Hematopoietic multipotent progenitor cell treated with erythropoietin and hydrocortisone succinate and interleukin-3 and kit ligand, for 15 days (in vitro differentiated cells): ENCODE data around the gene MRPS24.

Source experiments
- DNase-seq: peaks from one replicate; pipeline ENCODE4 v3.0.0-alpha.2; 2015; ENCODE audit warnings: low spot score

Gene MRPS24

DNA sequence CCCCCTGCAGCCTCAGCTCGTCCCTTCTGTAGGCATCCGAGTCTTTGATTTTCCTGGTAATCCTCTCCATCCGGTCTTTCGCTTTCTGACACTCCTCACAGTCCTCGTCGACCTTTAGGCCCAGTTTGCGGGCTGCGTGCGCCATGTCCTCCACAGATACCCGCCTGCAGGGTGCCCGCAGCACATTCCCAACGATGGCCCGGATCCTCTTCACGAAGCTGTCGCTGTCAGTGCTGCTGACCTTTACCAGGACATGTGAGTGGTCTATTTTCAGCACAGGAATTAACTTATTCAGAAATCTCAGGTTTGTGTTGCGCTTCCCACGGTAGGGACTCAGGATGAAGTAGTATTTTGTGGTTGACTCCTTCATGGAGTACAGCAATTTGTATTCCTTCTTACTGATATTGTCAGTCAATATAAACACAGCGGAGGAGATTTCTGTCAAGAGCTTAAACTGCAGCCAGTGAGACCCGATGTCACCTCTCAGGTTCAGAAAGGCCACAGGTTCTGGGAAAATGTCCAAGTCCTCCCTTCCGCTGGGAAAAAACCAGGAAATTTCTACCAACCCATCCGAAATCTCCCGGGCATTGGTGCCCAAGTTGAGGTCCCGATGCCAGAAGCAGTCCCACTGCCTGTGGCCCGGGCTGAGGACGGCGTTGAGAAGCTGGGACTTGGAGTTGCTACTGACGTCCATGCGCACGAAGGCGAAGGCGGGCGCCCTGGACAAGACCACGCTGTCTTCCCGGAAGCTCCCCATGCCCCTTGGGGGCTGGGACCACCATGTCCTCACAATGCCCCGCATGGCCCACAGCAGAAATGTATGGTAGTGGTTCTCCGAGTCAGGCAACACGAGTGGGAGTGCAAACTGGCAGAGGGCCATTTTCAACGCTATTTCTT lies 8.9 kb upstream of the MRPS24 start:
- DNase-seq, result no peak

DNA sequence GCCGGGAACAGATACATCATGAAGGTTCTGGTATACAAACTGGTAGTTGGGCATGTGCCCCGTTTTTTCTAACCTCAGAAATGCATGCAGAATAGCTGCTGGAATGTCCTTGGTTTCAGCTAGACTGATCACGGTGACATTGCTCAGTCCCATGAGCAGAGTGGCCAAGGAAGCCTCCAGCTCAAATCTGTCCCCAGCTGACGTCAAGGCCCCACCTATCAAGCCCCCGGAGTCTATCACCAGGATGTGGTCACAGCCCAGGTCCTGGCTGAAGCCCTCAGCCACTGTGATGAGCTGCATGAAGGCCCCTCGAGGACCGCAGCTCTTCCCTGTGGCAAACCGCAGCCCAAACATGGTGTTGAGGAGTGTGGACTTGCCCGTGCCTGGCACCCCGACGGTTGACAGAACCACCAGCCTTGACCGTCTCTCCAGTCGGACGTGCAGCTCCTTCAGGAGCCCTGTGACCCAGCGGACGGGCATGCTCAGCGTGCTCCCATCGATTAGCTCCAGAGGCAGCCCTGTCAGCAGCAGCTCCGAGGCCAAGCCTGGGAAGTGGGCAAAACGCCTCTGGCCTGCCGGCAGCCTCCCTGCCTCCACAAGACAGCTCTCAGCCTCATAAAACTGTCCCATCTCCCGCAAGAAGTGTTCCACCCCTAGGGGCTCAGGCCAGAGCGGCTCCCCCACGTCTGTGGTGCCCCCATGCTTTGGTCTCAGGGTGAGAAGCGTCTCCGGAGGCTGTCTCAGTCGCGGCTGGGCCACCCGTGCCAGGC lies 7.8 kb upstream of the MRPS24 start:
- DNase-seq, result no peak

DNA sequence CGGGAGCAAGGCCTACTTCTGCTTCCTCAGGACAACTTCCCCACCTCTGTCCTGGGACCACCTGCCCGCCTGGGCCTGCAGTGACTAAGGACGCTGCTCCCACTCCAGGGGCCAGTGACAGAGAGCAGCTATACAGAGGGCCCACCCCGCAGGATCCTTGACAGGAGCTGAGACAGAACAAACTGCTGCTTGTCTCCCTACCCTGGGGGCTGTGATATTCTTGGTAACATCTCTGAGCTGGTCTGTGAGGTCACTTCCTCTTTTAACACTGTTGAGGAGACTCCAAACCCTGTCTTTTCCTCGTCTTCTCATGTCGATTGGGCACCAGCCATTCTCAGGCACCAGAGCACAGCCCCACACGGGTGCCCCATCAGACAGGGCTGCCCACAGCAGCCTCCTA lies 6.9 kb upstream of the MRPS24 start:
- DNase-seq, result no peak

DNA sequence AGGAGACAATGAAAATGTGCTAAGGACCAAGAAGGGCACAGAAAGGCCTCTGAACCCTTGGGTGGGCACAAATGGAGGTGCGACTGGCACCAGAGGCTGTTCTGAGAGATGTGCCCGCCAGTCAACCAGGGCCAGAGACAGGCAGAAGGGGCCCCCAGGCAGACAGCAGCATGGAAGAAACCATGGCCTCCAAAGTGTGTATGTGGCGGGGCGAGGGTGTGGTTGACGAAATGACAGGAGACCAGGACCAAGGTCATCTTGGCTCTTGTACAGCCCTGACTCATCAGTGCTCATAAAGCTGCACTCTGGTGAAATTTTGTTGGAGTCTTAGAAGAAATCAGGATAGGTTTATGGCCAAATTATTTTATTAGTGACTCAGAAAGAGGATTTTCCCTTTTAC lies 4.0 kb upstream of the MRPS24 start:
- no peak for DNase-seq

DNA sequence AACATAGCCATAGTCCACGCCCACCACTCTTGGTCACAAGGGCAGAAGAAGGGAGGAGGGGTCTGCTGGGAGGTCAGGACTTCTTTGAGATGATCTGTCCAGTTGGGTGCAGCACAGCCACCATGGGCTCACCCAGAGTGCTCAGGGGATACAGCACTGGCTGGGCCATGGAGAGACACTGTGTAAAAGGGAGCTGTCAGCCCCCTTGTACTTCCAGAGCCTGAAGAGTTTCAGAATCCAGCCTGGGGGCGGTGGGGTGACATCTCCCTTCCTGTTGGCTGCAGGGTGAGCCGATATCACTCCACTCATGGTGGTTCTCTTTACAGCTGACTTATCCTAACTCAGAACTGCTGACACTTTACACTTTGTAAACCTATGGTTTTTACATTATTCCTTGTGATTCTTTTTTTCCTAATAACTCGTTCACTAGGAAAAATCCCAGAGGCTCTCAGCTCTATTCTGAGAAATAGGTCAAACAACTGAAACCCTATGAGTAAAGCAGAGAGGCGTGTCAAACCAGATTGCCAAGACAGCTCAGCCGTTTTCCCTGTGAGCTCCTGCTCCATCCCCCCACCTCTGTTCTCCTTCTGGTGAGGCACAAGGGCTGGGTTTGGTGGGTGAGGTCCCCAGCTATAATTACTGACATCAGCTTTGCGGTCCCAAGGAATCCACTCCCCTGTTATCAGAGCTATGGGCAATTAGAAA lies 3.2 kb upstream of the MRPS24 start:
- no peak for DNase-seq

DNA sequence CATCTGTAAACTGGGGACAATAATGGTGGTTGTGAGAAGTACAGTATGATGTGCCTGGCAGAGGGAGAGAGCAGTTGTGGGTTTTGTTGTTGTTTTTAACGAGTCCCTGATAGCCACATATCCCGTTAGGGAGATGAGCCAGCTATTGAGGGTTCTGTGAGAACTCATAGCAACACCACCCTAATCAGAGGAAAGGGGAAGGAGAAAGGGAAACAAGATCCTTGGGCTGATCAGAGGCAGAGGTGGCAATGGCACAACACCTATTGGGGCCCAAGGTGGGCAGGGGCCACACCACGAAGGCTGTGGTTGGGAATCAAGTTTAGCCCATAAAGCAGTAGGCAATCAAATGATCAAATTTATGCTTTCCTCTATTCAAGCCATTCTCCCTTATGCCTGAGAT lies 1.7 kb upstream of the MRPS24 start:
- no peak for DNase-seq

DNA sequence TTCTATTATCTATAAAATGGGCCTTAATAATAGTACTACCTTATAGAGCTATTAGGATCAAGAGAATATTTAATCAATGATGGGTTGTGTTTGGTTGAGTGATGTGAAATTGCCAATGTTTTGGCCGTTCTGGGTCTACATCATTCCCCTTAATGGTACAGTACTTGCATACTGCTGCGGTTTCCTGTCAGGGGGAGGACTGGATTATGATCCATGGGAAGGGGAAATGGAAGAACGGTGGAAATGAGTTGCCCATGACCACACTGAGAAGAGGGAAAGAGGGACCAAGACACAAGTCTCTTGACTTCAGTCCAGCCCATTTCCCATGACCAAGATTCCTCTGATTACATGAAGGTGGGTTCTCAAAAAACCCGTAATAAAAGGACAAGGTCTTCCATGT lies 999 bp upstream of the MRPS24 start:
- DNase-seq, result no peak

DNA sequence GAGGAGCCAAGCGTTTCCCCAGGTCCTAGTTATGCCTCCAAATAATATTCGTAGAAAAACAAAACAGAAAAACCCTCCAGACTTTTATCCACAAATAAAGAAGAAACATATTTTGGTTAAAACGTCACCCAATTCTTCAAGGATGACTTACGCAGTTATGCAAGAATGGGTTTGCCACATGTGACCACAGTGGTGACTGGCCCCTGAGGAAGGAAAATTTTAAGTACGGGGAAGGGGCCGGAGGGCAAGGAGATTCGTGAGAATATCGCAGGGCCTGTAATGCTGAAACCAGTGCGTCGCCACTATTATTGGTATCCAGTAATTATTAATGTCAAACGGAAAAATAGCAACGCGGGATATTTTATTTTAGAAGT lies 537 bp upstream of the MRPS24 start:
- DNase-seq, result no peak

DNA sequence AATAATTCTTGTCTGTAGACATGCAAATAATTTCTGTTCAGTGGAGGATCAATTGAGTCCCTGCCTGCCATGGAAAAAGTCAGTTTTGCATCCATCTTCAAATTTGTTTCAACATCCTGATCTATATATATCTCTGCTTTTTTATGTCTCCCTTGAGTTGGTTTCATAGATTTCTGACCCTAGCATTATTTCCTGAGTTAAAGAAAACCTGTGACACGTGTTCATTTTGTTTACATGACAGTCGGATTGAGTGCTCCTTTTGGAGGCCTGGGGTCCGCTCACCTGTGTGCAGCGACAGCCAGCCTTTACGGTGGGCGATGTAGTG lies 674 bp downstream of the MRPS24 start:
- no peak for DNase-seq

DNA sequence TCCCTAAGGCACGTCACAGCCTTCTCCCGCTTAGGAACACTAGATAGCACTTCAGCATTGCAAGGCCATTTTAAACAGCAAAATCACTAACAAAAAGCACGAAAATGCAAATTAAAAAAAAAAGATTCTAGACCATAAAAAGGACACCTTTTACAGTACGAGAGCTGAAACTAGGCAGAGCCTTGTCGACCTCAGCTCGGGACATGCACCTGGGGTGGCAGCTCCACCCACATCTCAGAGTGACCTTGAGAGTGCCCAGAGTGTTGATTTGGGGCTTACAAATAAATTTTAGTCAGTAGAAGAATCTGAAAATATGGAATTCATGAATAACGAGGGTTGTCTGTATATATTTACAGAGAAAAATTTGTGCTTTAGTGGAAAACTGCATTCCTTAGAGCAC lies 1.1 kb downstream of the MRPS24 start:
- DNase-seq, result no peak

DNA sequence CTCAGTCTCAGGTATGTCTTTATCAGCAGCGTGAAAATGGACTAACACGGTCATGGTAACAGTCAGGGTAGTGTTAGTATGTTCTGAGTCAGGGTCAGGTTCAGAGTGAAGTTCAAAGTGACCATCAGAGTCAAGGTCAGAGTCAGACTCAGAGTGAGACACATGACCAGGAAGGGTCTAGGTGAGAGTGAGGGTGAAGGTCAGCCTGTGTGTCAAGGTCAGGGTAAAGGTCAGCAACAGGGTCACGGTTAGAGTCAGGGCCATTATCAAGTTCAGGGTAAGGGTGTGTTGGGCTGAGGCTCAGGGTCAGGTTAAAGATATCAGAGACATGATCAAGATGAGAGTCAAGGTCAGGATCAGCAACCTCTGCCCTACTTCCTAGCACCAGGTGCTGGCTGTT lies 4.0 kb downstream of the MRPS24 start:
- DNase-seq, result no peak

DNA sequence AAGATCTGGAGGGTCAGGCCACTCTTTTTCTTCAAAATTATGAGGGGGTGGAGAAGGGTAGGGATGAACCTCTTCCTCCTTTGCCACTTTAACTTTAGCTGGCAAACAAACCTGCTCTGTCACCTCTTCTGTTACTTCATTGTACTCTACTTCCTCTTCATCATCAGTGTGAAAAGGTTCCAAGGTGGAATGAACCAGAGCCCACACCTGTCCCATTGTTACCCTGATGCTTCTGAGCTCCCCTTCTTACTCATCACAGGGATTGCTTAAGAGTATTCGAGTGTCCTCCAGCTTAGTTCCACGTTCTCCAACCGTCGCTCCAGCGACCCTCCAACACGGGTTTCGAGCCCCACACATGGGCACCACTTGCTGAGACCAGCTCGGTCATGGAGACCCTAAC lies 5.2 kb downstream of the MRPS24 start:
- DNase-seq, result no peak

DNA sequence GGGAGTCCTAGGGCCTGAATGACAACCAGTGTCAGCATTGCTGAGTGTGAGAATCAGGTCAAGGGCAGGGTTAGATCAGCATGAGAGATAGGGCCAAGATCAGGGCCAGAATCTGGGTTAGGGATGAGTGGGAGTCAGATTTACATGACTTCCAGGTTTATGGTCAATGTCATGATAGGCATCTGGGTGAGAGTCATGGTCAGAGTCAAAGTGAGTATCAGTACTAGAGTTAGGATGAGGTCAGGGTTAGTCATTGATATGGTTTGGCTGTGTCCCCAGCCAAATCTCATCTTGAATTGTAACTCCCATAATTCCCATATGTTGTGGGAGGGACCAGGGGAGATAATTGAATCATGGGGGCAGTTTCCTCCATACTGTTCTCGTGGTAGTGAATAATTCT lies 12.3 kb downstream of the MRPS24 start:
- no peak for DNase-seq

DNA sequence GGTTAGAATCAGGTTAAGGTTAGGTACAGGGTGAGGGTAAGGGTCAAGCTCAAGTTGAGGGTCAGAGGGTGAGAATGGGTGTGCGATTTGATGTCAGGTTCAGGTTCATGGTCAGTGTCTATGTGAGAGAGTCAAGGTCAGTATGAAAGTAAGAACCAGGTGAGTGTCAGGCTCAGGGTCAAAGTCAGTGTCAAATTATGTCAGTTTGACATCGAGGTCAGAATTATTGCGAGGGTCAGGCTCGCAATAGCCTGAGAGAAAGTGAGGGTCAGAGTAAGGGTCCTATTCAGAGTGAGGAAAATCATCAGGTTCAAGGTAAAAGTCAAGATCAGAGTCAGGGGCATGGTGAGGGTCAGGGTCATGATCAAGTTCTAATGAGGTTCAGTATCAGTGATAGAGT lies 13.0 kb downstream of the MRPS24 start:
- no peak for DNase-seq

DNA sequence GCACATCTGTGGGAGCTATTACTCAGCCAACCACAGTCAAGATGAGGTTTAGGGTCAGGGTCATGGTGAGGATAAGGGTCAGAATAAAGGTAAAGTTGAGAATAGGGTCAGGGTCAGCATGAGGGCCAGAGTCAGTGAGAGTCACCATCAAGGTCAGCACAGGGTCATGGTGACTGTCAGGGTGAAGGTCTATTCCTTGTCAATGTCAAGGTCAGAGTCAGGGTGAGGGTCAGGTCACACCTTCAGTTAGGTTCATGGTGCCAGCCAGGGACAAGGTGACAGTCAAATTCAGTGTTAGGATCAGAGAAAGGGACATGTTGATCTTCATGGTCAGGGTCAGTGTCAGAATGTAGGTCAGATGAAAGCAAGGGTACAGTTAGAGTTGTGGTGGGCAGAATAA lies 14.1 kb downstream of the MRPS24 start:
- no peak for DNase-seq

DNA sequence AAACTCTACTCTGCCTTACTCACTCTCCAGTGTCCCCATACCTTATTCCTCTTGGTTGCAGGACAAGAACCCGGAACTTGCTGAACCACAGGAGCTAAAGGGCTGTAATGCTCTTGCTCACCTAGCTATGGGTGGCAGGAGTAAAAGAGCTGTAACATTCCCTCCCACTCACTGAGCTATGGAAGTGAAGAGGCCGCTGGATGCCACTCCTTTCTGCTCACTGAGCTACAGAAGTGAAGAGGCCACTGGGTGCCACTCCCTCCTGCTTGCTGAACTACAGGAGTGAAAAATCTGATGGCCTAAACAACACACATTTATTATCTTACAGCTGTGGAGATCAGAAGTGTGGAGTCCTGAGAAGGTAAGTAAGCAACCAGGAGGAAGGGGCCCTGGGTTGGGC lies 17.5 kb downstream of the MRPS24 start:
- no peak for DNase-seq

DNA sequence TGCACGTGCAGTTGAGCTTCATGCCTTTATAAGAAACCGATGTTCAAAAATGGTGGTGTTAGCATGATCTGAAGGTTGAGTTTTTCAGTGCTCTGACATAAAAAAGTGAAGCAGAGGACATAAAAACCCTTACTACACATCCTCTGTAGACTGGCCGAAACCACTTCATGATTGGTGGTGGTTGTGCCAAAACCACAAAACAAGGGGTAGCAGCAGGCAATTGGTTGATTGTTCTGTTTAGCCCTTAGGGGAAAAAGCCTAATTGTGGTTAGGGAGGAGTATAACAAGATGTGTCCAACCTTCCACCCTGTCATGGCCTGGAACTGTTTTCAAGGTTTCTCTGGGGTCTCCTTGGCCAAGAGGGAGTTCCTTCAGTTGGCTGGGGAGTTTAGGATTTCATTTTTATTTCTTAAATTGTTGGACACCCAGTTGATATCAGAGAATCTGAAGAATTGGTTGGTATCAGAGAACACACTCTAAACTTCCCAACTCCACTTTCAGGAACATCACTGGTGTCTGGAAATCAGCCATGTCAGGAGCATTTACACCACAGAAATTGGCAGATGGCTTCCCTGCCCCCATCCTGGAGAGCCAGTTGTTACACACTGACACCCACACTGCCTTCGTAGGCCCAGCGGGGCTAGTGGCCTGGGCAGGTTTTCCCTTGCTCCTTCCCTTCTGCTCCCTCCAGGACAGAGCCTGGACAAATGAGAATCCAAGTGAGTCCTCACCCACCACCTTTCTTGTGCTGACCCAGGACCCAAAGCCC lies 18.8 kb downstream of the MRPS24 start:
- no peak for DNase-seq

DNA sequence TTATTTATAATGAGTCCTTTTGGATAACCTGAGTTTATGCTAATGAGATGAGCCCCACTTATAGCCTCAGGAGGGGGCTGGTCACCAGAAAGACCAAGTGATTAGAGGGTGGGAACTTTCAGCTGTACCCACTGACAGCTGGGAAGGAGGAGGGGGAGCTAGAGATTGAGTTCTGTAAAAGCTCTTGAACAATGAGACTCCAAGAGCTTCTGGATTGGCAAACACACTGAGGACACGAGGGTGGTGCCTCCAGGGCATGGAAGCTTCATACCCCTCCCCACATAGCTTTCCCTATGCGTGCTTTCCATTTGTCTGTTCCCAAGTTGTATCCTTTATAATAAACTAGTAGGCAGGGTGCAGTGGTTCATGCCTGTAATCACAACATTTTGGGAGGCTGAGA lies 20.3 kb downstream of the MRPS24 start:
- no peak for DNase-seq

DNA sequence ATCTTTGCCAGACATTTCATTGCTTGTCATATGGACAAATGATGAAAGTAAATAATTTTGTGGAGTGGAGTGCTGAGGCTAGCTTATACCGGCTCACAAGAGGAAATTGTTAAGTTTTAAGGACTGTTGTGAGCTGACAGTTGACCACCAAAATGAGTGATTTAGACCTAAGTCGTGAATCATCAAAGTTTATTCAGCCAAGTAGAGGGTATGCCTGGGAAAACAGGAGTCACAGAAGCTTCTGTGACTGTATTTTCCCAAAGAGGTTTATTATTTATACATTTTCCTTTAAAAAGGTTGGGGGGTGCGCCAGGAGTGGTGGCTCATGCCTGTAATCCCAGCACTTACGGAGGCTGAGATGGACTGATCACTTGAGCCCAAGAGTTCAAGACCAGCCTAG lies 21.8 kb downstream of the MRPS24 start:
- no peak for DNase-seq

DNA sequence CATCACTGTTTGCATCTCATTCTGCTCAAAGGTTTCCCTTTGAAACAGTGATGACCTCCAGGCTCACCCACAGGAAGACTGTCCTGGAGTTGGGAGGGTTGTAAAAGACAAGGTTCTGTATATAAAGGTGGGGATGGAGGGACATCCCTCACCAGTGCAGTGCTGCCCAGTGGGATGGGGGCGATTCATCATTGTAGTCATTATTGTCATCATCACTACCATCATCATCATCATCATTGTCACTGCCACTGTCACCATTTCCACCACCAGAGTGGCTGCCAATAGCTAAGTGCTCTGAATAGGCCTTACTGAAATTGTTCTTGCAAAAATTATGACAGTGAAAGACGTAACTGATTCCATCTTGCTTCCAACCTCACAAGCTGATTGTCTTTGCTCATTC lies 24.7 kb downstream of the MRPS24 start:
- DNase-seq, result no peak

DNA sequence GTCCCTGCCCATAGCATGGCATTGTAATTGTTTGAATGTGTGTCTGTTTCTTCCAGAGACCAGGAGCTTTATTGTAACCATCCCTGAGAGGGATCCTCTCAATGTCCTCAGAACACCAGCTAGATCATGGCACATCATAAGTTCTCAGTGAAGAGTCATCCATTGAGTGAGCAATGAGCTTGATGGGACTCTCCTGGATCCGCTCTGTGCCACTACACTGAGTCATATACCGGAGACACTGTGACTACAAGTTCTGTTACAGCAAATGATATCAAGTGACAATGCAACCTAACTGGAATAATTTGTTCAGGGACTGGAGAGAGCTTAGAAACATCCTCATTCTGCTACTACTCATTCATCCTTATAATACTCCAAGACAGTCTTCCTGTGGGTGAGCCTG lies 25.1 kb downstream of the MRPS24 start:
- DNase-seq, result no peak

DNA sequence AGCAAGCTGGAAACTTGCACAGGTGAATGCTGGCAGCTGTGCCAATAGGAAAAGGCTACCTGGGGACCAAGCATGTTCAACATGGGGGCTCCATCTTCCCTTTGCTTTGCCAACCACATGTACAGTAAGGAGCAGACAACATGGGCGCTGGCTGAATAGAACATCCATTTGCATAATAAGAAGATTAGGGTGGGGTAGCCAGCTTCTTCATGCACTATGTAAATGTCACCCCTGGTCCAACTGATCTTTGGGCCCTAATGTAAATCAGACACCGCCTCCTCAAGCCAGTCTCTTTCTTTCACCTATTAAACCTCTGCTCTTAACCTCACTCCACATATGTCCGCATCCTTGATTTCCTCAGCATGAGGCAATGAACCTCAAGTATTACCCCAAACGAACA lies 26.0 kb downstream of the MRPS24 start:
- no peak for DNase-seq
